ENCODE results near the gene LGALS3BP. TPM values are rescaled to one million over a fixed set of nuclear protein-coding genes. Genes with fewer than 3 reads are reported as not detected.

The LGALS3BP gene
- total RNA-seq (2014; rRNA removed; shearing (Covaris generic)): 424 and 538 TPM in 2 replicates

DNA sequence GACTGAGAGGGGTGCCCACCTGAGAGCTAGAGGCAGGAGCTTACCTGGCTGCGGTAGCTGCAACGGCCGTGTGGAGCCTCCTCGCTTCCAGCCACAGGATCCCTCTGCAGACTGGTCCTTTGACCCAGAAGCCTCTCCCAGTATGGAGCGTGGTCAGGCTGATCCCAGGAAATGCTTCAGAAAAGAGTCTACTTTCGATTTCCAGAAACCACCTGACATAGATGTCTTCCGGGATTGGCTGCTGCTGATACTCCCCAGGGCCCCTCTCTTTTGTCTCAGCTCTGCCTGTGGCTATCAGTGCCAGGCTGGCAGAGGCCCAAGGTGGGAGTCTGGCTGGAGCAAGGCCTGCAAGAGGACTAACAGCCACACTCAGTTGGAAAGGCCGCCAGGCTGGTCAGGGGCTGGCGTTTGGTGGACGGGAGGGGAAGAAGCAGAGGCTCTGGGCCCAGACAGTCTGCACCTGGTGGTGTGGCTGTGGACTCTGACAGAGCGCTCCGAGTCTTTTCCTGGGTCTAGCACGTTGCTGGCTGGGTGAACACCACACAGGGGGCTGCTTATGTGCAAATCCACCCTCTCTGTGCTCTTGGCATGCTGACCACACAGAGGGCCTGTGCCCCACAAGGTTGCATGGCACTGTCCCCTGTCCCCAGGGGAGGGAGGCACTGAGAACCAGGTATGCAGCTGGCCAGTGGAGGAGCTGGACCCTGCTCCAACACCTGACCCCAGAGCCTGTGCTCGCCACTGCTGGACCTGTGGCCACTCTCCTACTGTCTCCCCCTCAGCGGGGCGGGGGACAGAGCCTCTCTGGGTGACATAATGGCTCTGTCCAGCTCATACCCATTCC is at the start of gene LGALS3BP:
Gene LGALS3BP (minus strand): TSS at position 144 of the 844 bp plus-strand sequence. CDS start 2,732 bp downstream, outside the sequence.

DNA sequence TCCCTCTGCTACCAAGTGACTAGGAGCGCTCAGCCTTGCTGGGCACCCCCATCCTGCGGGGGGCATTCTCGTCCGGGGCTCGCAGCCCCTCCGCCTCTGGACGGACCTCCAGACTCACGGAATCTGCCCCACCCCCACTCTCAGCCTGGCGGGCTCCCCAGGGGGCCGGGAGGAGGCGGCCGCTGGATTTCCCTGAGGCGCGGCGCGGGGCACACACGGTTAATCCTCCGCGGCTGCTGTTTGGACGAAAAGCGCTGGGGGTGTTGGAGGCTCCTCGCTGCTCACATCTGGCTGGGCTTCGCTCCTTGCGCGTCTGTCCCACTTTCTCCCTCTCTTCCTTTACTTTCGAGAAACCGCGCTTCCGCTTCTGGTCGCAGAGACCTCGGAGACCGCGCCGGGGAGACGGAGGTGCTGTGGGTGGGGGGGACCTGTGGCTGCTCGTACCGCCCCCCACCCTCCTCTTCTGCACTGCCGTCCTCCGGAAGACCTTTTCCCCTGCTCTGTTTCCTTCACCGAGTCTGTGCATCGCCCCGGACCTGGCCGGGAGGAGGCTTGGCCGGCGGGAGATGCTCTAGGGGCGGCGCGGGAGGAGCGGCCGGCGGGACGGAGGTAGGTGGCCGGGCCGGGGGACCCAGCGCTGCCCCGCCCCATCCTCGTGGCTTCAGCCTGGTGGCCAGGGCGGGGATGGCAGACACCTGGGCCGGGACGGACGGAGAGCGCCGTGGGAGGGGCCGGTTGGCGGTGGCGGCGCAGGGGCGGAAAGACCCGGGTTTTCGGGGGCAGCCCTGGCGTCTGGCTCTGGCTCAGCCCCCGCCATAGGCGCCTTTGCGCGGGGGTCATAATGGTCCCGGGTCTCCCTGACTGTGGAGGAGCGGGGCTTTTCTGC is 44.4 kb upstream of the LGALS3BP start, which contains the start of gene C1QTNF1:
Gene C1QTNF1 (plus strand): TSS at position 284 of the 886 bp plus-strand sequence. CDS start 19,800 bp downstream, outside the sequence.

GRCh38 chr17:79009397-79010303 is 29.9 kb upstream of the LGALS3BP start, which contains the start of gene CANT1:
CANT1 (minus strand) TSS chr17:79009764; CDS start chr17:78997622, 12,142 bp downstream.

DNA sequence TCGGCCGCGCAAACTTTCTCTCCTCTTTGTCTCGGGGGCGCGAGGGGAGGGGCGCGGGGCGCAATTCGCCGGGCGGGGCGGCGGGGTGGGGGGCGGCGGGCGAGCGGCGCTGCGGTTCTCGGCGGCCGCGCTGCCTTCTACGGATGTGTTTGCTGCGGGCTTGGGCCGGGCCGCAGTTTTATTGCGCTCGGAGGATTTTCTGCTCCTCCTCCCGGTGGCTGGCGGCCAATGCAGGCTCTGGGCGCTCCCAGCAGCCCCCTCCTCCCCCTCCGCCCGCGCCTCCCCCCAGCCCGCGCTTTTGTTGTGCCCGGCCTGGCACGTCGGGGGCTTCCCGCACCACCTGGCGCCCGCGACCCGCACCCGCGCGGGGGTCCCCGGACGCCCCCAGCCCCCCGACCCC is 54.5 kb downstream of the LGALS3BP start, which contains the start of gene TIMP2:
Gene TIMP2 (minus strand): TSS at position 154 of the 400 bp plus-strand sequence. CDS start 299 bp downstream, outside the sequence.

Other genes starting within 250 kb of the LGALS3BP start
- gene CYTH1, start 197.7 kb downstream of the LGALS3BP start, total RNA-seq (2014; rRNA removed; shearing (Covaris generic)): 16.2 and 16.8 TPM in 2 replicates
- gene USP36, start 139.1 kb downstream of the LGALS3BP start, total RNA-seq (2014; rRNA removed; shearing (Covaris generic)): 41.8 and 45.1 TPM in 2 replicates
- 0.49 and 0.80 TPM in 2 replicates for gene CEP295NL, start 76.7 kb downstream of the LGALS3BP start, total RNA-seq (2014; rRNA removed; shearing (Covaris generic))
- 30.4 and 30.7 TPM in 2 replicates for gene TIMP2, start 54.5 kb downstream of the LGALS3BP start, total RNA-seq (2014; rRNA removed; shearing (Covaris generic))
- gene CANT1, start 29.8 kb upstream of the LGALS3BP start, total RNA-seq (2014; rRNA removed; shearing (Covaris generic)): 32.4 and 33.9 TPM in 2 replicates
- gene C1QTNF1, start 44.2 kb upstream of the LGALS3BP start, total RNA-seq (2014; rRNA removed; shearing (Covaris generic)): 11.4 and 12.8 TPM in 2 replicates
- gene ENGASE, start 94.9 kb upstream of the LGALS3BP start, total RNA-seq (2014; rRNA removed; shearing (Covaris generic)): 17.0 and 23.0 TPM in 2 replicates